H9 (cell line): ENCODE data around the gene MMP11. TPM values are rescaled to one million over a fixed set of nuclear protein-coding genes. Genes with fewer than 3 reads are reported as not detected.

Experiments used
- DNase-seq: peaks from one replicate; pipeline ENCODE4 v3.0.0-alpha.2; 2017
- H2AFZ ChIP-seq: one replicate; pipeline ENCODE4 v1.6.1; 2013; ENCODE audit warnings: mild to moderate bottlenecking, low read length, control low read depth, moderate library complexity
- H2AK5ac ChIP-seq: 2 replicates; pipeline ENCODE4 v1.6.1; 2013; ENCODE audit warnings: low read length, control low read depth, mixed read lengths; ENCODE audit not compliant: insufficient read length
- H2BK120ac ChIP-seq: one replicate; pipeline ENCODE4 v1.6.1; 2013; ENCODE audit warnings: low read depth, mild to moderate bottlenecking, low read length, control low read depth, inconsistent platforms; ENCODE audit not compliant: poor library complexity, severe bottlenecking
- H2BK12ac ChIP-seq: 2 replicates; pipeline ENCODE4 v1.6.1; 2013; ENCODE audit warnings: low read length, control low read depth, mixed read lengths, low read depth; ENCODE audit not compliant: insufficient read length
- H2BK15ac ChIP-seq: 2 replicates; pipeline ENCODE4 v1.6.1; 2013; ENCODE audit warnings: low read depth, low read length, control low read depth
- H2BK20ac ChIP-seq: one replicate; pipeline ENCODE4 v1.6.1; 2013; ENCODE audit warnings: low read depth, mild to moderate bottlenecking, low read length, control low read depth, inconsistent platforms; ENCODE audit not compliant: poor library complexity, severe bottlenecking
- H2BK5ac ChIP-seq: 2 replicates; pipeline ENCODE4 v1.6.1; 2013; ENCODE audit warnings: low read length, control low read depth, mixed read lengths; ENCODE audit not compliant: insufficient read length
- H3K14ac ChIP-seq: 2 replicates; pipeline ENCODE4 v1.6.1; 2013; ENCODE audit warnings: low read length, control low read depth; ENCODE audit not compliant: insufficient read depth
- H3K18ac ChIP-seq: 2 replicates; pipeline ENCODE4 v1.6.1; 2013; ENCODE audit warnings: low read depth, mild to moderate bottlenecking, mixed read lengths, low read length, control low read depth; ENCODE audit not compliant: insufficient read length
- H3K23ac ChIP-seq: 2 replicates; pipeline ENCODE4 v1.6.1; 2013; ENCODE audit warnings: low read length, control low read depth, mixed read lengths, low read depth; ENCODE audit not compliant: insufficient read length
- H3K23me2 ChIP-seq: 2 replicates; pipeline ENCODE4 v1.6.1; 2013; ENCODE audit warnings: low read depth, mild to moderate bottlenecking, mixed read lengths, low read length, control low read depth; ENCODE audit not compliant: insufficient read length, poor library complexity, severe bottlenecking
- H3K27ac ChIP-seq: 2 replicates; pipeline ENCODE4 v1.5.1; 2013; ENCODE audit warnings: low read length, control low read depth, mixed read lengths, low read depth; ENCODE audit not compliant: insufficient read length
- H3K27me3 ChIP-seq: 2 replicates; pipeline ENCODE4 v1.6.1; 2013; ENCODE audit warnings: low read length, control low read depth, inconsistent platforms; ENCODE audit not compliant: insufficient read depth
- H3K4ac ChIP-seq: 2 replicates; pipeline ENCODE4 v1.6.1; 2013; ENCODE audit warnings: low read depth, mild to moderate bottlenecking, control low read depth, inconsistent platforms, low read length, moderate library complexity
- H3K4me1 ChIP-seq: 2 replicates; pipeline ENCODE4 v1.6.1; 2013; ENCODE audit warnings: low read length, control low read depth, inconsistent platforms; ENCODE audit not compliant: insufficient read depth
- H3K4me2 ChIP-seq: 2 replicates; pipeline ENCODE4 v1.6.1; 2013; ENCODE audit warnings: low read length, control low read depth, mixed read lengths; ENCODE audit not compliant: insufficient read length, insufficient read depth
- H3K56ac ChIP-seq: 2 replicates; pipeline ENCODE4 v1.6.1; 2013; ENCODE audit warnings: low read depth, mild to moderate bottlenecking, mixed read lengths, low read length, control low read depth; ENCODE audit not compliant: insufficient read length
- H3K79me1 ChIP-seq: 2 replicates; pipeline ENCODE4 v1.6.1; 2013; ENCODE audit warnings: low read depth, mild to moderate bottlenecking, moderate library complexity, low read length, control low read depth, inconsistent platforms; ENCODE audit not compliant: insufficient read depth, poor library complexity, severe bottlenecking
- H3K79me2 ChIP-seq: 2 replicates; pipeline ENCODE4 v1.6.1; 2013; ENCODE audit warnings: low read length, control low read depth, inconsistent platforms; ENCODE audit not compliant: insufficient read depth
- H3K9ac ChIP-seq: 2 replicates; pipeline ENCODE4 v1.6.1; 2013; ENCODE audit warnings: low read length, control low read depth, mixed read lengths; ENCODE audit not compliant: insufficient read length; ENCODE audit errors: extremely low read depth
- H3K9me3 ChIP-seq: one replicate; pipeline ENCODE4 v1.6.1; 2013; ENCODE audit warnings: low read depth, low read length, inconsistent platforms; ENCODE audit not compliant: control insufficient read depth
- H3T11ph ChIP-seq: one replicate; pipeline ENCODE4 v1.6.1; 2013; ENCODE audit warnings: mild to moderate bottlenecking, low read length, control low read depth, inconsistent platforms
- H4K20me1 ChIP-seq: one replicate; pipeline ENCODE4 v1.6.1; 2013; ENCODE audit not compliant: control insufficient read depth, insufficient read length, insufficient read depth
- H4K5ac ChIP-seq: 2 replicates; pipeline ENCODE4 v1.6.1; 2013; ENCODE audit warnings: low read depth, mild to moderate bottlenecking, mixed read lengths, low read length, control low read depth; ENCODE audit not compliant: insufficient read length
- H4K8ac ChIP-seq: replicated peaks from 2 replicates; pipeline ENCODE4 v1.6.1; 2013; ENCODE audit warnings: low read length, control low read depth, mixed read lengths, low read depth; ENCODE audit not compliant: insufficient read length
- H4K91ac ChIP-seq: 2 replicates; pipeline ENCODE4 v1.6.1; 2013; ENCODE audit warnings: low read depth, mild to moderate bottlenecking, moderate library complexity, mixed read lengths, low read length, control low read depth; ENCODE audit not compliant: insufficient read length
- H3K27ac Mint-ChIP-seq, 3 experiments: 2 replicates in 2 of 3; 3 replicates in 1 of 3; pipeline ENCODE4 v1.8.0; 2020 to 2021; ENCODE audit warnings: mixed read lengths in 3 of 3, mild to moderate bottlenecking in 1 of 3, moderate library complexity in 1 of 3
- H3K27me3 Mint-ChIP-seq: 2 replicates; pipeline ENCODE4 v1.8.0; 2021; ENCODE audit warnings: low read depth, mild to moderate bottlenecking, moderate library complexity, mixed read lengths
- H3K36me3 Mint-ChIP-seq, 3 experiments: 2 replicates in 2 of 3; 3 replicates in 1 of 3; pipeline ENCODE4 v1.8.0; 2020 to 2021; ENCODE audit warnings: low read depth in 3 of 3, mixed read lengths in 3 of 3; ENCODE audit not compliant: insufficient read depth in 1 of 3
- H3K4me1 Mint-ChIP-seq, 2 experiments: 2 replicates each; pipeline ENCODE4 v1.8.0; 2020; ENCODE audit warnings: mixed read lengths in 2 of 2
- H3K4me3 Mint-ChIP-seq, 2 experiments: 2 replicates in 1 of 2; 3 replicates in 1 of 2; pipeline ENCODE4 v1.8.0; 2020 to 2021; ENCODE audit warnings: mild to moderate bottlenecking in 2 of 2, mixed read lengths in 2 of 2, moderate library complexity in 1 of 2
- H3K9me3 Mint-ChIP-seq, 2 experiments: 2 replicates in 1 of 2; 3 replicates in 1 of 2; pipeline ENCODE4 v1.8.0; 2020; ENCODE audit warnings: mild to moderate bottlenecking in 2 of 2, mixed read lengths in 2 of 2, moderate library complexity in 1 of 2
- WGBS: extraction: QIAGEN DNeasy Blood & Tissue Kit; methylation state at CpG from one replicate; pipeline ENCODE4 v1.1.7; 2013; ENCODE audit warnings: missing lambda C conversion rate, low lambda C conversion rate, mixed read lengths; ENCODE audit not compliant: insufficient read length; ENCODE audit errors: extremely low coverage; 5-methylcytosine and 5-hydroxymethylcytosine counted together
- total RNA-seq: library from RNA; stranded (reverse); gene quantifications from 2 replicates; pipeline ENCODE4 v1.2.1, GENCODE V29; 2021
- TF ChIP-seq, protein P1 (sequence below): fragments of 200-600 bp; sonication (generic); conservative IDR thresholded peaks from 3 replicates; pipeline ENCODE4 v1.8.0; 2021; ENCODE audit warnings: antibody characterized with exemption, mild to moderate bottlenecking

MMP11 gene
- total RNA-seq, 1 experiment from 2014 or later: 5.3 TPM

DNA sequence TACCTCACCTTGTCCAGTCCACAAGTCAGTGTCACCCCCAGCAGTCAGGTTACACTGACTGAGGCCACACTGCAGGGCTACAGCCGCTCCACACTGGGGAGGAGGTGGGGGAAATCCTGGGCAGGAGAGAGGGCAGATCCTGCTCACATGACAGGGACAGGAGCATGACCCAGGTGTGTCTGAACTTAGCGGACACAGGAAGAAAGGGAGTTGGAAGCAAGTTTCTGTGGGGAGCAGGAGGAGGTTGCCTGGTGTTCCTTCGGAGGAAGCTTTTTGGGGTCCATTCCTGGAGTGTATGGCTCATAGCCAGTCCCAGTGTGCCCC lies 5.9 kb downstream of the MMP11 start:
- Histone ChIP-seq H3K4ac (no peak overlapping the region), H3K9me3 (no peaks in the 10 kb centered on the region), H2BK15ac (no peak overlapping the region), H3K27me3 (peaks cover 5% of the 10 kb centered on the region; the same call in 1 of the 2 replicates), H3K56ac (no peak overlapping the region), H3K4me1 (no peaks in the 10 kb centered on the region; the same call in 1 of the 2 replicates), H2AK5ac (no peak overlapping the region), H3T11ph (no peak overlapping the region), H4K20me1 (no peaks in the 10 kb centered on the region), H2BK120ac (no peak overlapping the region), H3K14ac (no peak overlapping the region; the same call in 1 of the 2 replicates), H2AFZ (no peak overlapping the region), H3K27ac (no peak overlapping the region), H4K91ac (no peak overlapping the region), H3K79me1 (no peaks in the 10 kb centered on the region), H2BK20ac (no peak overlapping the region), H4K8ac (no peak overlapping the region), H3K23me2 (no peaks in the 10 kb centered on the region), H3K4me2 (no peak overlapping the region), H2BK5ac (no peak overlapping the region), H3K79me2 (no peaks in the 10 kb centered on the region), H3K9ac (no peak overlapping the region), H2BK12ac (no peak overlapping the region), H4K5ac (no peak overlapping the region), H3K23ac (no peak overlapping the region), H3K18ac (no peak overlapping the region)
- Mint-ChIP-seq H3K9me3 (no peaks in the 10 kb centered on the region), H3K36me3 (no peaks in the 10 kb centered on the region), H3K4me3 (no peak overlapping the region), H3K27ac (0 out of 7 replicates have a peak overlapping the region, but pooled peaks of 1 of the 3 experiments have one; percentile 34), H3K27me3 (peaks cover 31% of the 10 kb centered on the region), H3K4me1 (peaks cover 6 to 19% of the 10 kb centered on the region in 2 experiments)
- DNase-seq: no peak
- TF ChIP-seq, protein P1, sequence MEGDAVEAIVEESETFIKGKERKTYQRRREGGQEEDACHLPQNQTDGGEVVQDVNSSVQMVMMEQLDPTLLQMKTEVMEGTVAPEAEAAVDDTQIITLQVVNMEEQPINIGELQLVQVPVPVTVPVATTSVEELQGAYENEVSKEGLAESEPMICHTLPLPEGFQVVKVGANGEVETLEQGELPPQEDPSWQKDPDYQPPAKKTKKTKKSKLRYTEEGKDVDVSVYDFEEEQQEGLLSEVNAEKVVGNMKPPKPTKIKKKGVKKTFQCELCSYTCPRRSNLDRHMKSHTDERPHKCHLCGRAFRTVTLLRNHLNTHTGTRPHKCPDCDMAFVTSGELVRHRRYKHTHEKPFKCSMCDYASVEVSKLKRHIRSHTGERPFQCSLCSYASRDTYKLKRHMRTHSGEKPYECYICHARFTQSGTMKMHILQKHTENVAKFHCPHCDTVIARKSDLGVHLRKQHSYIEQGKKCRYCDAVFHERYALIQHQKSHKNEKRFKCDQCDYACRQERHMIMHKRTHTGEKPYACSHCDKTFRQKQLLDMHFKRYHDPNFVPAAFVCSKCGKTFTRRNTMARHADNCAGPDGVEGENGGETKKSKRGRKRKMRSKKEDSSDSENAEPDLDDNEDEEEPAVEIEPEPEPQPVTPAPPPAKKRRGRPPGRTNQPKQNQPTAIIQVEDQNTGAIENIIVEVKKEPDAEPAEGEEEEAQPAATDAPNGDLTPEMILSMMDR: no peak
- WGBS: no CpG with 5 or more reads among the region's 3 CpGs
